GM12891 (cell line): ENCODE data around the gene IL22RA2.

Source experiments
- POLR2AphosphoS5 ChIP-seq: IDR thresholded peaks from 2 replicates; pipeline ENCODE4 v1.6.1; 2011; ENCODE audit warnings: low read depth, low read length, control low read depth
- SPI1 ChIP-seq: IDR thresholded peaks from 2 replicates; pipeline ENCODE4 v1.6.1; 2011; ENCODE audit warnings: low read depth, low read length, control low read depth

- TF ChIP-seq POLR2AphosphoS5 (no peak), SPI1 (no peak)
Measured at GRCh38 chr6:137160763-137161162, 12.7 kb downstream of the IL22RA2 start.
